ENCODE data around the gene CFLAR.
"Not testable (repeated sequence)": the region's sequence is repeated elsewhere in the genome, so short reads cannot be mapped to it uniquely, and the experiment has no call there.

Gene CFLAR

DNA sequence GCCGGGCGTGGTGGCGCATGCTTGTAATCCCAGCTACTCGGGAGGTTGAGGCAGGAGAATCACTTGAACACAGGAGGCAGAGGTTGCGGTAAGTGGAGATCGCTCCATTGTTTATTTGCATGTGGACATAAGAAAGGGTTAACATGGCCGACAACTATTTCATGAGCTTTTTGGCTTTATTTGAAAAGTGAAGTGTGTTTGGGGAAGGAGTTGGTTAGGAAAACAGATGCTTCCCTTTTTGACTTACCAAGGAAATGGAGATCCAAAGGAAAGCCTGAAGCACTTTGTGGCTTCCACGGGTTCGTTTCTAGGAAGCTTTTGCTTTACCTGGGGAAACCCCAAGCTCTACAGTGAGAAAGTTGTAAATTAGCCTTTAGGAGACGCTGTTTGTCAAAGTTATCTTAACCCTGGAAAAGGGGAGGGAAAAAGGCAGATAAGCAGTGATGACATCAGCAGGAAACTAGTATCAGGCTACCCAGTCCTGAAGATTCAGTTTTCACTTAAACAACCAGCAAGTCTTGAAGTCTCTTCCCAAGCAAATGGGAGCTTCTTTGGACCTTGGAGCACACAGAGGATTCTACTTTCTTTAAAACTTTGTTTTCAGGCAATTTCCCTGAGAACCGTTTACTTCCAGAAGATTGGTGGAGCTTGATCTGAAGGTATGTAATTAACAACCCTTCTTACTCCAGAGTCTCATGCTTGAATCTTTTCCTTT is 66.8 kb downstream of the CFLAR start, which contains the start of gene CASP10:
Gene CASP10 (plus strand): TSS at position 492 of the 715 bp plus-strand sequence. CDS start 2,637 bp downstream, outside the sequence.
- DNase-seq (ENCODE audit: low spot score) = peak; percentile 69

DNA sequence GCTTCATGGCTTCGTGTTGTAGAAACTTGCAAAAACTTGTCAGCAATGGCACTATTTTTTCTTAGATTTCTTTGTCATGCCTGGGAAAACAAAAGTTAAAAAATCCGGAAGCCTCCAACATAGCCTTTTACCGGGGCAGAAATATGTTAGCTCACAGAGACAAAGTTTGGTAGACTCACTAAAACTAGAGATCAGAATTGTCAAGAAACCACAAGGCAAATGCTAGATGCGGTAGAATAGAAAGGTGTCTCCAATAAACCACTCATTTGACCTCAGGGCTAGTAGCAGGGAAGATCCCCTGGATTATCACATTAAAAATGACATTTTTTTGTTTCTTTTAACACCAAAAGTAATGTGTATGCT is 67.4 kb downstream of the CFLAR start:
- no peak for DNase-seq (ENCODE audit: low spot score)

DNA sequence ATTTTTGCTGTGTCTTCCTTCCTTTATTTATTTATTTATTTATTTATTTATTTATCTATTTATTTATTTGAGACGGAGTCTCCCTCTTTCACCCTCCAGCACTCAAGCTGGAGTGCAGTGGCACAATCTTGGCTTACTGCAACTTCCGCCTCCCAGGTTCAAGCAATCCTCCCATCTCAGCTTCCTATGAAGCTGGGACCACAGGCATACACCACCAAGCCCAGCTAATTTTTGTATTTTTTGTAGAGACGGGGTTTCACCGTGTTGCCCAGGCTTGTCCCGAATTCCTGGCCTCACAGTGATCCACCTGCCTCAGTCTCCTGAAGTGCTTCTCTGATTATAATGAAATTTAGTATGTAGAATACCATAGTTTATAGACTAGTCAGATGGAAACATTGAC is 67.9 kb downstream of the CFLAR start:
- not testable (repeated sequence) for DNase-seq (ENCODE audit: low spot score)

DNA sequence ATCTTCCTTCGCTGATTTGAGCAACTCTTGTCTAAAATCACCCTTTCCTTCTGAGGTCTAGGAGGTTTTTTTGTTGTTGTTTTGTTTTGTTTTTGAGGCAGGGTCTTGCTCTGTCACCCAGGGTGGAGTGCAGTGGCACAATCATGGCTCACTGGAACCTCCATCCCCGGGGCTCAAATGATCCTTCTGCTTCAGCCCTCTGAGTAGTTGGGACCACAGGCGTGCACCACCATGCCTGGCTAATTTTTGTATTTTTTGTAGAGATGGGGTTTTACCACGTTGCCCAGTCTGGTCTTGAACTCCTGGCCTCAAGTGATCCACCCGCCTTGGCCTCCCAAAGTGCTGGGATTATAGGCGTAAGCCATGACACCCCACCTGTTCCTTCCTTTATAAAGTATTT is 68.3 kb downstream of the CFLAR start:
- DNase-seq (ENCODE audit: low spot score) = not testable (repeated sequence)

DNA sequence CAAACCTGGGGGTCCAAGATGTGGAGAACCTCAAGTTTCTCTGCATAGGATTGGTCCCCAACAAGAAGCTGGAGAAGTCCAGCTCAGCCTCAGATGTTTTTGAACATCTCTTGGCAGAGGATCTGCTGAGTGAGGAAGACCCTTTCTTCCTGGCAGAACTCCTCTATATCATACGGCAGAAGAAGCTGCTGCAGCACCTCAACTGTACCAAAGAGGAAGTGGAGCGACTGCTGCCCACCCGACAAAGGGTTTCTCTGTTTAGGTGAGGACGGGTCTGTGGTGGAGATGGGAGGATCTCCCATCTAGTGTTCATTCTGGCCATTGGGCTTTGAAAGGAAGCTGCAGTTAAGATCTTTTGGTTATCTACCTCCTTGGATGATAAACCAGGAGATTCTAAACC is 69.9 kb downstream of the CFLAR start:
- no peak for DNase-seq (ENCODE audit: low spot score)

DNA sequence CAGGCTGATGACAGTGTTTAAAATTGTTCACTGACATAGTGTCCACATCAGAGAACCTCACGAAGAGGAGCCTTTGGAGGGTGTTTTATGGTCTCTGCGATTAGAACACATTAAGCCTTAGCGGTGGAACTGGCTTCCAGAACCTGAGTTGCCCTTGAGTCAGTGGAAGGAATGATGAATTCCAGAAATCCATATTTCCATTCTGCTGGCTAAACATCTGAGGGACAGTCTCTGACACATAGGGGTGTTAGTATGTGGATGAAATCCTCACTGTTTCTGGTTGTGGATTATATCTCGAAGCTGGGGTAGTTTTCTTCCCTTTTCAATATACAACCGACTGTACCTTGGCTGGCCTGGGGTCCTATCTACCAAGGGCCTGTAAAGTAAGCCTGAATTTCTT is 71.0 kb downstream of the CFLAR start:
- DNase-seq (ENCODE audit: low spot score) = no peak

DNA sequence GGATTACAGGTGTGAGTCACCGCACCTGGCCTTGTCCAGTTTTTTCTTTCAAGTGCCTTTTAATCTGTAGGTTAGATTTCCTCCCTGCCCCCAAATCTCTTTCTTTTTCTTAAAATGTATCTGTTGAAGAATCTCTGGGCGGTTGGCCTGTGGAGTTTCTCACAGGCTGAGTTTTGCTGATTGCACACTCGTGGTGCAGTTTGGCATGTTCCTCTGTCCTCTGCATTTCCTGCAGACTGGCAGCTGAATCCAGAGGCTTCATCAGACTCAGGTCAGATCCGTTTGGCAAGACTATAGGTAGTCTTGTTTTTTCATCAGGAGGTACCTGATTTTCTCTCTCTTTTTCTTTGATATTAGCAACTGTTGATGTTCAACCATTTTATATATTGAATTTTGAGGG is 72.5 kb downstream of the CFLAR start:
- no peak for DNase-seq (ENCODE audit: low spot score)

DNA sequence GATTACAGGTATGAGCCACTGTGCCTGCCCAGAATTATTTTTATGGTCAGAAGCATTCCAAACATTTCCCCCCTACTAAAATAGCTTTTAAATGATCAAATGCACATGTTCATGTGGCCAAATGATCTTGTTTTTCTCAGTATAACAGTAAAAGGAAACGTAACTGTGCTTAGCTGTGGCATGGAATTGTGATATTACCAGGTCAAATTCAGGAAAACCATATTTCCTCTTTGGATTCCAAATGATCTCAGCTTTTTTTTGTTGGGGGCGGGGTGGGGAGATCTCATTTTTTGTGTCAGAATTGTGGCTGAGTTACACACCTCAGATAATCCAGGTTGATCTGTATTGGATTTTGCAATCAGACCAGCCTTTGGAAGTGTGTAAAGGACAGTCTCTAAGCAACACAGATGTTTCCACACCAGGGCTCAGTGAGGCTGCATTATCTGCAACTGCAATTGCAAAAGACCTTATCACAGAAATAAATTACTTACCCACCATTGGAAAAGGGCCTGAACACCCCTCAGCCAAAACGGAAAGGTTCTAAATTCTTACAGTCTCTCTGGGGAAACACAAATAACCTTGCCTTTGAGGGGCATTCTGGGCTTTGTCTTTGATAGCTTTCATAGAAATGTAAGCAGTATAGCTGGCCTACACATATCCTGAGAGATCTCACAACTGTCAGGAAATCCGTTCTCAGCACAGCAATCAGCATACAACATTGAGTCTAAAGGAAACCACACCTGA is 75.3 kb downstream of the CFLAR start:
- no peak for DNase-seq (ENCODE audit: low spot score)

DNA sequence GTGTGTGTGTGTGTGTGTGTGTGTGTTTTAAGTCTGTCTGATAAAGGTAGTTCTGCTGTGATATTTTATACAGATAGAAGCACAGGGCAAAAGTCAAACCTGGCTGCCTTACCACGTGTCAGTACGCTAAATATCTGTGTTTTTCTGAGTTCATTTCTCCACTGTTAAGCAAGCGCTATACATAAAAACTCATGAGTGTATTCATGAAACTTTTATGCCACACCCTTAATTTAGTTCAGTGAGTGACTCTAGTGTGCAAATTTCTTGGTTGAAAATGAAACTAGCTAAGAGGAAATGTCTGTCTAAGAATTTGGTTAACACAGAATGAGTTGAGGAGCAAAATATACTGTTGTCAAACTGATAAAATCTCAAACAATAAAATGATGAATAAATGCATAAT is 78.1 kb downstream of the CFLAR start:
- DNase-seq (ENCODE audit: low spot score) = no peak

DNA sequence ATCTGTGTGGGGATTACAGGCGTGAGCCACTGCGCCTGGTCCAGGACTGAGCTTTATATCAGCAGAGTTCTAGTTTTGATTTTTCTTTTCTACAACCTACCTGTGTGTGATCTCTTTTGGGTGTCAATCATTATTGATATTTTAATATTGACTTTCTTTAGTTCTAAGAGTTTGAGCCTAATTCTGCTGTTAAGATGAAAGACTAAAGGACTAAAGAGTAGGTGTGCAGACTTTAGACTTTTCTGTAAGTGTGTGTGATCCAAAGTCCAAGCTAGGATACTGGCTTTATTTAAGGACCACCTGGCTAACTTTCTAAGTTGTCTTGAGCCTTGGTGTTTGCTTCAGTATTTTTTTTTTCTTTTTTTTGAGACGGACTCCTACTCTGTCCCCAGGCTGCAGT is 79.4 kb downstream of the CFLAR start:
- no peak for DNase-seq (ENCODE audit: low spot score)

DNA sequence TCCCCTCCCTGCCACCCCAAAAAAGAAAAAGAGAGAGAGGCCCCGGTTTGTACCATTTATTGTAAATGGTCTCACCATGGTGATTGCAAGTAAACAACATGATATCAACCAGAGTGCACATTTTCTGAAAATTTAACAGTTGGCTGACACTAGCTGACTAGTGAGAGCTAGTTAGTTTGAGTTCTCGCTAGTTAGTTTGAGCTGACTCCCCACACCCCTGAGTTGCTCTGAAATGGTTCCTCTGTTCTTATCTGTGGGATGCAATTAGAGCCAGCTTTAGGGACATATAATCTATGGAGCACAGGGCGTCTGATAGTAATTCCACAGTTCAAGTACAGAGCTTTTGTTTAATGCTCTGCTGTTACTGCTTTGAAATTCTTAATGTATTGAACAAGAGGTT is 80.0 kb downstream of the CFLAR start:
- no peak for DNase-seq (ENCODE audit: low spot score)

DNA sequence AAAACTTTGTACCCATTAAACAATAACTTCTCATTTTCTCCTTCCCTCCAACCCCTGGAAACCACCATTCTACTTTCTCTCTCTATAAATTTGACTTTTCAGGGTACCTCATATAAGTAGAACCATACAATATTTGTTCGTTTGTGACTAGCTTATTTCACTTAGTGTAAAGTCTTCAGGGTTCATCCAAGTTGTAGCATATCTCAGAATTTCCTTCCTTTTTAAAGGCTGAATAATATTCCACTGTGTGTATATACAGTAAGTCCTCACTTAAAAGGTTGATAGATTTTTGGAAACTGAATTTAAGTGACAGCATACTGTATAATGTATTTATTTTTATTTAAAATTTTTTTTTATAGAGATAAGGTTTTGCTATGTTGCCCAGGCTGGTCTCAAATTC is 80.8 kb downstream of the CFLAR start:
- no peak for DNase-seq (ENCODE audit: low spot score)

DNA sequence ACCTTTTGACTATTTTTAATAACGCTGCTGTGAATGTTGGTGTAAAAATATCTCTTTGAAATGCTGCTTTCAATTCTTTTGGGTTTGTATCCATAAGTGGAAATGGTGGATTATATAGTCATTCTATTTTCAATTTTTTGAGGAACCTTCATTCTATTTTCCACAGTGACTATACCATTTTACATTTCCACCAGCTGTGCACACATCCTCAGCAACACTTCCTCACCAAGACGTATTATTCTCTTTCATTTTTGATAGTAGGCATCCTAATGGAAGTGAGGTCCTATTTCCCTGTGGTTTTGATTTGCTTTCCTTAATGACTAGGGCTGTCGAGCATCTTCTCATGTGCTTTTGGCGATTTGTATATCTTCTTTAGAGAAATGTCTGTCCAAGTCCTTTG is 81.8 kb downstream of the CFLAR start:
- no peak for DNase-seq (ENCODE audit: low spot score)

DNA sequence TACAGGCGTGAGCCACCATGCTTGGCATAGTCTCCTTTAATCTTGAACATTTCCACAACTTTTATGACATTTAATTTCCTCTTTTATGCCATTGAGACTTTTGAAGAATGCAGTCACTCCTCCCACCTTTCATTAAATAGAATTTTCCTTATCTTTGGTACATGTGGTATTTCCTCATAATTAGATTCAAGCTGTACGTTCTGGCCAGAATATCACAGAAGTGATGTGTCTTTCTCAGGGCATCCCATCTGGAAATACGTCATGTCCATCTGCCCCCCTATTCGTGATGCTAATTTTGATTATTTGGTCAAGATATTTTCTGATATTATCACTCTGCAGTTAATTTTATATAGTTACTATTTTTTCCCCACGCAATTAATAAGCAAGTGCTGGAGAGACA is 83.9 kb downstream of the CFLAR start:
- DNase-seq (ENCODE audit: low spot score) = no peak

DNA sequence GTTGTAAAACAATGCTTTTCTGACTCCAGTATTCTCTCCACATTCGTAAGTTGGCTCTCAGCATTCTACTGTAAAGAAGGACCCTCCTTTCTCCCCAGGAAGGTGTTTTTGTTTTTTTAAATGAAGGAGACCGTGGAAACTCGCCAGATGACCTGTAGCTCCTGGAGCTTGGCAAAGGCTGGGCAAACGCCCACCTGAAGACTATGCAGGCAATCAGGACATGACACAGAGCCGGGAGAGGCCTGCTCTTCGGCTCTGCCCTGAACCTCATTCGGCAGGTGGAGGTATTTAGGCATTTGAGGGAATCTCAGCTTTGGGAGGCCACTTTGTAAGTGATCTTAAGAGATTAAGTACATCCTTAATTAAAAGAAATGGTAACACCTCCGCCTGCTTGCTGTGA is 84.4 kb downstream of the CFLAR start:
- DNase-seq (ENCODE audit: low spot score) = no peak

DNA sequence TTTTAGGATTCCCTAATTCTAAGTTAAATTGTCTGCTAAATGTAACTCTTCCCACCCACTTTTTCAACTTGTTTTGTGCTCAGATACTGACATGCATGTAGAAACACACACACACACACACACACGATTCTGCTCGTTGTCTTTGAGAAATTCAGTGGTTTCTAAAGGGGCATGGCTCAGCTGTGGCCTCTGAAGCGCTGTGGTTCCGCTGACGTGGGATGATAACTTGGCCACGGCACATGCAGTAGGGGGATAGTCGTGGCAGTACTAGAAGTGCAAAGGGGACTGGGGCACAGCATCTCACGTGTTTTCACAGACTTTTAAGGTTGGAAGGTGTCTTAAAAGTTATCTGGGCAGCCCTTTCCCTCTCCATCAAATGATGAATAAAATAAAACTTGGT is 85.4 kb downstream of the CFLAR start:
- DNase-seq (ENCODE audit: low spot score) = no peak

DNA sequence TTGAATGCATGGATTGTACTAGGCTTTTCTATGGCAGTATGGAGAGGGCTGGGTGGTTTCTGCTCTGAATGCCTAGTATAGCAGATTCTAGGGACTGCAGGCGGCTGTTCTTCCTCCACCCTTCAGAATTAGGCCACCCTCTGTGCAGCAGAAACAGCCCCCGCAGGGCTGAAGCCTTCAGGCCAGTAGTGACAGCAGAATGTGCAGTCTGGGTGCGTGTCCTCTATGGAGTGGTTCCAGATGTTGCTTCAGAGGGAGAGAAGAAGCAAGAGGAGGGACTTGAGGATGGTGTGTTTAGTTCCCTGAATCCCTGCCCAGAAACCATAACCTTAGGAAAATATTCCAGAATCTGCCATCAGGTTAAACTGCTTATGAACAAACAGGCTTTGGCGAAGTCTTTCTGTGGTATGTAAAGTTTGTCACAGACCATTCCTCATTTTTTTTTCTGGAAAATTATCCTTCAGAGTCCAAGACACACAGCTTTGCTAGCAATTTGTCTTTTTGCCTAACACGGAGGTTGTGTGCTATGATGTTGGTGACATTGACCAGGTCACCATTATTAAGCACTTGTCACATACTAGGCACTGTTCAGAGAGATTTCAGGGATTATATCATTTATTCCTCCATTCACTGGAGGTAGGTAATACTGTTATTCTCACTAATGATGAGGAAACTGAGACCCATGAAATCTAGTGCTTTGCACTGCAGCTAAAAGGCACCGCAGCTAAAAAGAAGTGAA is 88.1 kb downstream of the CFLAR start:
- DNase-seq (ENCODE audit: low spot score) = peak; percentile 88

DNA sequence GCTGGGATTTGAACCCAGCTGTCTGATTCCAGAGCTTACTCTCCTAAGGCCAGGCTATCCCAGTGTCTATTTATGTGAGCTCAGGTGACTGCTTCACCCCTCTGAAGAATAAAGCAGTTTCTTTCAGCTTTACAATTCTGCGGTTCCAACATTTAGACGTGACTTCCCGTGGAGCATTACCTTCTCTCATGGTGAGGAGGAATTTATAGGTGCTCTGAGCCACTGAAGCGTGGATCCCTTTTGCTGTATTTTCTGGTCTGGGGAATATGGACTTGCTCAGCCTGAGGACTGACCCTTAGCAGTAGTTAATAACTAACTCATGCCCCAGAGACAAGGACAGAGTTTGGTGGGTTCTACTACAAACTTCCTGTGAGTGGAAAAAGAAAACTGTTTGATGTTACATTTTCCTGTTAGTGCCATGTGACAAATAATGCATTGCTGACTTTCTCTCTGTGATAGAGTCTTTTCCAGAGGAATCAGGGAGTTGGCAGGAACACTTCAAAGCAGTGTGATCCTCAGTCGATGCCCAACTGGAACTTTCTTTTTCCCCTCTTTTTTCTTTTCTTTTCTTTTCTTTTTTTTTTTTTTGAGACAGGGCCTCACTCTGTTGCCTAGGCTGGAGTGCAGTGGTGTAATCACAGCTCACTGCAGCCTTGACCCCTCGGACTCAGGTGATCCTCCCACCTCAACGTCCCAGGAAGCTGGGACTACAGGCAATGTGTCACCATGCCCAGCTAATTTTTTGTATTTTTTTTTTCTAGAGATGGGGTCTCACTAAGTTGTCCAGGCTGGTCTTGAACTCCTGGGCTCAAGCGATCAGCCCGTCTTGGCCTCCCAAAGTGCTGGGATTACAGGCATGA is 88.9 kb downstream of the CFLAR start:
- no peak for DNase-seq (ENCODE audit: low spot score)

DNA sequence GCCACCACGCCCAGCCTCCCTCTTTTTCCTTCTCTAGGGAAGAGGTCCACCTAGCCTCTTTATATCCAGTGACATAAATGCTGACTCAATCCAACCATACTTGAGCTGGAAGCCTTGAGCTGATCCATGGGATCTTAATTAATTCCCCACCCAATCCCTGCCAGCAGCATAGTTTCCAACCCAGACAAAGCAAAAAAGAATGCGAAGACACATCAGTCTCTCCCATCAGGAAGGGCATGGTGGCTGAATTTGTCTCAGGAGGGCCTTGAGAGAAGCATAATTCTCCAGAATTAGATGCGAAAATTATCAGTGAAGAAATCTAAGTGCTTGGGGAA is 89.5 kb downstream of the CFLAR start:
- peak; percentile 63 for DNase-seq (ENCODE audit: low spot score)

DNA sequence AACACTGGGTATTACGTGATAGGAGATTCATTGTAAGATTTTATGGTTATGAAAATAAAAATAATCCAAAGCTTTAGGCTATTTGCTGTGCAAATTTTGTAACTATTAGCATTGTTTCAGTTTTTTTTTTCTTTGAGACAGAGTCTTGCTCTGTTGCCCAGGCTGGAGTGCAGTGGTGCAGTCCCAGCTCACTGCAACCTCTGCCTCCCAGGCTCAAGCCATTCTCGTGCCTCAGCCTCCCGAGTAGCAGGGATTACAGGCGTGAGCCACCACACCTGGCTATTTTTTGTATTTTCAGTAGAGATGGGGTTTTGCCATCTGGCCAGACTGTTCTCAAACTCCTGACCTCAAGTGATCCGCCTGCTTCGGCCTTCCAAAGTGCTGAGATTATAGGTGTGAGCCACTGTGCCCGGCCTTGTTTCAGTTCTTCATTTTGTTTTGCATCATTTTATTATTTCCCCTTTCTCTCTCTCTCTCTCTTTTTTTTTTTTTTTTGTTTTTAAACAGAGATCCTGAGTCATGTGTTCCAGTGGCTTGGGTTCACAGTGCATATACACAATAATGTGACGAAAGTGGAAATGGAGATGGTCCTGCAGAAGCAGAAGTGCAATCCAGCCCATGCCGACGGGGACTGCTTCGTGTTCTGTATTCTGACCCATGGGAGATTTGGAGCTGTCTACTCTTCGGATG is 92.7 kb downstream of the CFLAR start:
- no peak for DNase-seq (ENCODE audit: low spot score)

DNA sequence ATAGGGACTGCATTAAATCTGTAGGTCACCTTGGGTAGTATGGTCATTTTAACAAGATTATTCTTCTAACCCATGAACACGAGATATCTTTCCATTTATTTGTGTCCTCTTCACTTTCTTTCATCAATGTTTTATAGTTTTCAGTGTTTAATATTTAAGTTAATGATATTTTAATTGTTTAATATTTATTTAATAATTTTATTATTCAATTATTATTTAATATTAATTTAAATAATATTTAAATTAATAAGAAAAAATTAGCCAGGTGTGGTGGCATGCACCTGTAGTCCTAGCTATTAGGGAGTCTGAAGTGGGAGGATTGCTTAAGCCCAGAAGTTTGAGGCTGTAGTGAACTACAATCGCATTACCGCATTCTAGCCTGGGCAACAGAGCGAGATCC is 100.0 kb downstream of the CFLAR start:
- DNase-seq (ENCODE audit: low spot score) = no peak

DNA sequence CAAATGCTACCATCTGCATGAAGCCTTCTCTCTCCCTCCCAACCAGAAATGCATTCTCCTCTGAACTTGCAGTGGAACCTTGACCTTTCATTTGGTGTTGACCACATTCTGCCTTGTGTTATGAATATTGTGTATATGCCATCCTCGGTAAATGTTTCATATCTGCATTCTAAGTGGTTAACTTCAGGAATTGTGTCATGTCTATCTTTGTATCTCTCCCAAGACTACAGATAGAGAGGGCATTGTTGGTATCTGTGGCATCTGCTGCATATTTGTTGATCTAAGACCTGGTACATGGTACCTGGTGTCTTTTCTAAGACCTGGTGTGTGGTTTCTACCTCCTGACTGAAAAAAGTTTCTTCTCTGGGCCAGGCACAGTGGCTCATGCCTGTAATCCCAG is 101.0 kb downstream of the CFLAR start:
- no peak for DNase-seq (ENCODE audit: low spot score)

Data from AG20443 (cell line).